GM12891 (cell line): ENCODE results near the gene OXLD1.

Experiments
- PAX5 ChIP-seq: IDR thresholded peaks from 2 replicates; pipeline ENCODE4 v1.6.1; 2011; ENCODE audit warnings: low read length, moderate library complexity, mild to moderate bottlenecking; ENCODE audit not compliant: insufficient read depth, severe bottlenecking
- POLR2A ChIP-seq: IDR thresholded peaks from 2 replicates; pipeline ENCODE4 v1.6.1; 2011; ENCODE audit warnings: low read depth, low read length, control low read depth
- POLR2AphosphoS5 ChIP-seq: IDR thresholded peaks from 2 replicates; pipeline ENCODE4 v1.6.1; 2011; ENCODE audit warnings: low read depth, low read length, control low read depth
- POU2F2 ChIP-seq: IDR thresholded peaks from 2 replicates; pipeline ENCODE4 v1.6.1; 2011; ENCODE audit warnings: low read depth, mild to moderate bottlenecking, control low read depth, low read length, moderate library complexity
- SPI1 ChIP-seq: IDR thresholded peaks from 2 replicates; pipeline ENCODE4 v1.6.1; 2011; ENCODE audit warnings: low read depth, low read length, control low read depth
- TAF1 ChIP-seq: IDR thresholded peaks from 2 replicates; pipeline ENCODE4 v1.6.1; 2011; ENCODE audit warnings: low read depth, low read length, control low read depth

DNA sequence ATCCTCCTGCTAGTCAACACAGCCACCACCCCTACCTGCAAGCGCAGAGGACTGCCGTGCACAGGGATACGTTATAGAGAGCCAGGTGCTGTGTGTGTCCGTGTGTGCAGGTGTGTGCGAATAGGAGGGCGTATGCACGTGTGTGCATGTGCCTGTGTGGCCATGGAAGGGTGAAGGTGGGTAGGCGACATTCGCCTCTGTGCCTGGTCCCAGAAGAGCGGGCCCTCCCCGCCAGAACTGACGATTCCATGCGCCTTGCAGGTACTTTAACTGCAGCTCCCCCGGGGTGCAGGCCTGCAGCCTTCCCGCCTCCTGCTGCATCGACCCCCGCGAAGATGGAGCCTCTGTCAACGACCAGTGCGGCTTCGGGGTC, 18.8 kb downstream of the OXLD1 start:
- TF ChIP-seq POLR2AphosphoS5 (no peak), POLR2A (no peak), TAF1 (no peak), PAX5 (no peak), SPI1 (no peak), POU2F2 (no peak)
